Measurements from ENCODE around the gene FAM221A. TPM values are rescaled to one million over a fixed set of nuclear protein-coding genes. Genes with fewer than 3 reads are reported as not detected.
"Not testable (repeated sequence)": the region's sequence is repeated elsewhere in the genome, so short reads cannot be mapped to it uniquely, and the experiment has no call there.

Gene FAM221A
- total RNA-seq, 4 donors from 2014 or later, result 3.2 to 12.1 (median 7.5) TPM

DNA sequence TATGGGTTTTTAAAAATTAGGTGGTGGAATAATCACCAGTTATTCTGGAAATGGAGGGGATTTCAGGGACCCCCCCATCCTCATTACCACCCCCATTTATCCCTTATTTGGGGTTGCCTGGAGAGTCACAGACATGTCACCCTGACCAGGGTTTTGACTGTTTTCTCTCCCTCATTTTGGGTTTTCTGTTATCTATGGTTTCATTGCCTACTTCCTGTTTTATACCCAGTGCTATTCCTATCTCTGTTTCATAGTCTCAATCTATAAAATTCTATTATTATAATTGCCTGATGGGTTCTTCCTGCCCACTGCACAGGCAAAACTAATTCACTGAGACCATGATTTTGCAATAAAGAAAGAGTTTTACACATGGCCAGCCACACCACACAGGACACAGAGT is 15.9 kb upstream of the FAM221A start:
- ATAC-seq, result no peak
- peaks cover 0 to 2% (median 0%) of the 10 kb centered on the region in 3 donors for H3K9me3 ChIP-seq
- H3K36me3 ChIP-seq, result no peaks in the 10 kb centered on the region
- no peak for TF ChIP-seq POLR2AphosphoS5 (IDR thresholded peaks at IDR 0.05)
- TF ChIP-seq, protein P1, sequence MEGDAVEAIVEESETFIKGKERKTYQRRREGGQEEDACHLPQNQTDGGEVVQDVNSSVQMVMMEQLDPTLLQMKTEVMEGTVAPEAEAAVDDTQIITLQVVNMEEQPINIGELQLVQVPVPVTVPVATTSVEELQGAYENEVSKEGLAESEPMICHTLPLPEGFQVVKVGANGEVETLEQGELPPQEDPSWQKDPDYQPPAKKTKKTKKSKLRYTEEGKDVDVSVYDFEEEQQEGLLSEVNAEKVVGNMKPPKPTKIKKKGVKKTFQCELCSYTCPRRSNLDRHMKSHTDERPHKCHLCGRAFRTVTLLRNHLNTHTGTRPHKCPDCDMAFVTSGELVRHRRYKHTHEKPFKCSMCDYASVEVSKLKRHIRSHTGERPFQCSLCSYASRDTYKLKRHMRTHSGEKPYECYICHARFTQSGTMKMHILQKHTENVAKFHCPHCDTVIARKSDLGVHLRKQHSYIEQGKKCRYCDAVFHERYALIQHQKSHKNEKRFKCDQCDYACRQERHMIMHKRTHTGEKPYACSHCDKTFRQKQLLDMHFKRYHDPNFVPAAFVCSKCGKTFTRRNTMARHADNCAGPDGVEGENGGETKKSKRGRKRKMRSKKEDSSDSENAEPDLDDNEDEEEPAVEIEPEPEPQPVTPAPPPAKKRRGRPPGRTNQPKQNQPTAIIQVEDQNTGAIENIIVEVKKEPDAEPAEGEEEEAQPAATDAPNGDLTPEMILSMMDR (IDR thresholded peaks at IDR 0.05), result no peak
- no peak for TF ChIP-seq EP300 (IDR thresholded peaks at IDR 0.05)
- no peak for TF ChIP-seq POLR2A (IDR thresholded peaks at IDR 0.05)
- H3K4me1 ChIP-seq, result no peaks in the 10 kb centered on the region
- H3K27me3 ChIP-seq, result no peaks in the 10 kb centered on the region
- no peak overlapping the region for H3K27ac ChIP-seq
- H3K4me3 ChIP-seq, result no peak overlapping the region

DNA sequence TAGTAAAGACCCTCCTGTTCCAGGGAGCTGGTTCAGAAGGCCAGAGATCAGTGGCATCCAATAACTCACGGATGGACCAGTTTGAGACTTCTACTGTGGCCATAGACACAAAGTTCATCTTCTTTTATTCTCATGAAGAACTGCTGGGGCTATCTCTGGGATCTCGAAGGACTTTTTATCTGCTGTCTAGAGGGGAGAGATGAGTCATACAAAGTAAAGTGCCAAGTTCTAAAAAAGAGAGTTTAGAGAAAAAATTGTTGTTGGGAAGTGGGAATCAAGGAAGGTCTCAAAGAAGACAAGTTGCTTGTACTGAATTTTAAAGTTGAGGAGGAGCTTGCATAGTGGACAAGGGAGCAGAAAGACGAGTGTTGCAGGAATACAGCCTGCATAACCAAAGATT is 8.0 kb upstream of the FAM221A start:
- no peak for TF ChIP-seq EP300 (IDR thresholded peaks at IDR 0.05)
- no peak for TF ChIP-seq POLR2AphosphoS5 (IDR thresholded peaks at IDR 0.05)
- no peak for TF ChIP-seq POLR2A (IDR thresholded peaks at IDR 0.05)
- TF ChIP-seq, protein P1 (IDR thresholded peaks at IDR 0.05), result no peak
- no peaks in the 10 kb centered on the region for H3K27me3 ChIP-seq
- no peaks in the 10 kb centered on the region for H3K9me3 ChIP-seq
- H3K27ac ChIP-seq, result no peak overlapping the region
- no peak overlapping the region for H3K4me3 ChIP-seq
- no peak for ATAC-seq
- no peaks in the 10 kb centered on the region for H3K4me1 ChIP-seq
- H3K36me3 ChIP-seq, result no peaks in the 10 kb centered on the region
- WGBS, 2 donors (ENCODE audit: low coverage in 1 of 2), result 48 to 56% methylated on average over 2 to 3 of the region's 3 CpGs

DNA sequence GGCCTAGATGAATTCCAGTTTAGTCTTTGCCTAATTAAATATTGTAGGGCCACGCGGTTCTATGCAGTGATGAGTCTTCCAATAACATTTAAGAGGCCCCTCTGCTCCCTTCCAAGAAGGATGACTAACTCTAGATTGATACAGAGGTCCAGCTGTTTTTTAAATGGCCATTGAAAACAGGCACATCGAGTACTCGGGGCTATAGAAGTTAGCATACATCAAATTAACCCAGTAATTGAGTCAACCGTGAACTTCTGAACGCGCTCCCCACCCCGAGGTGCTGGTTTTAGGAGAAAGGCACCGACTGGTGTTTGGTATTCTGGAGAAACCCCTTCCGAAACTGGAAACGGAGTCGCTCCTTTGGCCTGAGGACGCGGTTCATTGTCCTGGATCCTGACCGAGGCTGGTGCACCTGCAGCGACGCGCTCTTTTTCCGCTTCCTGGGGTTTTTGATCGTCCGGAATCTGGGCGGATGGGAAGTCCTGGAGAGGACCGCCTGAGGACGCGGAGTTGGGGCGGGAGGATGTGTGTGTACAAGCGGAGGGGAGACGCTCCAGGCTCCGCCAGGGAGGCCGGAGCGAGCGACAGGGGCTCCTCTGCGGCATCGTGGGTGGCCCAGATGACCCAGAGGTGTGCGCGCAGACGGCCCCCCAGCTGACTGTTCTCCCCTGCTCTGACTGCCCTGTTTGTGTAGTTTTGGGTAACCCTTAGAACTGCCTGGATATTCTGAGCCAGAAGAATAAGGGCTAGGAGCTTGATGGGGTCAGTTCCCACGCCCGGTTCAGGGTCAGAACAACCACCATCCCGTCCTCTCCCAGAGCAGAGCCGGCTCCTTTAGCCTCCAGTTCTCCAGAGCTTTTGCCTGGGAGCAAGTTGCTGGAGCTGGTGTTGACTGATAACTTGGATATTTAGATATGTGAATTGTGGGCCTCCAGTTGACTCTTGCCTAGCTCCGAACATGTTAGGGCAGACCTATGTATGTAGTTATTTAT is 711 bp downstream of the FAM221A start:
- 3 to 12% methylated on average over 12 to 13 of the region's 42 CpGs for WGBS, 2 donors (ENCODE audit: low coverage in 1 of 2)
- TF ChIP-seq, protein P1 (IDR thresholded peaks at IDR 0.05), result no peak
- no peak for TF ChIP-seq POLR2A (IDR thresholded peaks at IDR 0.05)
- no peak for TF ChIP-seq EP300 (IDR thresholded peaks at IDR 0.05)
- no peak for TF ChIP-seq POLR2AphosphoS5 (IDR thresholded peaks at IDR 0.05)
- peak overlapping the region; percentile 88 to 95 (median 92) for H3K27ac ChIP-seq
- peaks cover 0 to 30% (median 0%) of the 10 kb centered on the region in 3 donors for H3K4me1 ChIP-seq
- ATAC-seq, result peak; percentile 58
- no peaks in the 10 kb centered on the region for H3K9me3 ChIP-seq
- H3K4me3 ChIP-seq, result peak overlapping the region; percentile 93 to 98
- no peaks in the 10 kb centered on the region for H3K27me3 ChIP-seq
- no peaks in the 10 kb centered on the region for H3K36me3 ChIP-seq

DNA sequence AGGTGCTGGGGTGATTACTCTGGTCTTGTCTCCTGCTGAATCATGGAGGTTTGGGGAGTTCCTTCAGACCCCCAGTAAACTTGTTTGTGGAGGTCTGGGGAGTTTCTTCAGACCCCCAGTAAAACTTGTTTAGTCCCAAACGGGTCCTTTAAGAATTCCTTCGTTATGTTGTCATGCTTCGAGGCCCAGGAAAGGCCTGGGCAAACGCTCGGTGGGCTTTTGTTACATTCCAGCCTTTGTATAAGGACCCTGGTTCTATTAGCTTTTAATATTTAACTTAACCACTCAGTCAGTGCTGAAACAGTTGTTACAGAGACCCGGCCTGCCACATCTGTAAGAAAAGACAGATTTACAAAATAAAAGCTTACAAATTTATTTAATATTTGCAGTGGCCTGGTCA is 4.0 kb downstream of the FAM221A start:
- 72 to 90% methylated on average over 5 to 6 of the region's 6 CpGs for WGBS, 2 donors (ENCODE audit: low coverage in 1 of 2)
- not testable (repeated sequence) for H3K27ac ChIP-seq

DNA sequence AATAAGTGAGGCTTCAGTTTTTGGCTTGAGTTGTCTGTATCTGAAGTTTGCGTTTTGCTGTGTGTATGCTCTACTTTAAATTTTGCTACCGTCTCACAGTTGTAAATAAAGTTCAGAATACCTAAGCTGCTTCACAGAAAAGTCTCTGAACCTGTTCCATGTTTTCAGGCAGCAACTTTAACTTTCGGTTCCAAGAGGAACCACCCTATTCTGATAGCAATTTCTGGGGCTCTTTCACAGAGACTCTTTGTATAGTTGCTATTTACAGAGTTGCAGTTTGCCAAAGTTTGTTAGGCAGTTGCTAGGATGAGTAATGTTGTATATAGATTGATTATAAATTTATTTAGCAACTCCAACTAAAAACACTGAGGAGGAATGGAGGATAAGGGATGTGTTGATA is 5.7 kb downstream of the FAM221A start:
- no peak for ATAC-seq
- Histone ChIP-seq H3K27me3 (no peaks in the 10 kb centered on the region), H3K9me3 (no peaks in the 10 kb centered on the region), H3K36me3 (peaks cover 0 to 29% of the 10 kb centered on the region in 2 donors), H3K4me3 (no peak overlapping the region), H3K4me1 (peaks cover 0 to 34% (median 0%) of the 10 kb centered on the region in 3 donors), H3K27ac (peak overlapping the region in 1 of 4 donors; percentile 41)
- WGBS, 2 donors (ENCODE audit: low coverage in 1 of 2), result 13 to 22% methylated on average over 3 of the region's 3 CpGs
- TF ChIP-seq, protein P1 (IDR thresholded peaks at IDR 0.05), result no peak
- TF ChIP-seq POLR2AphosphoS5 (IDR thresholded peaks at IDR 0.05) (no peak), EP300 (IDR thresholded peaks at IDR 0.05) (no peak), POLR2A (IDR thresholded peaks at IDR 0.05) (no peak)

More for the DNA sequence above, 4.0 kb downstream of the FAM221A start:
- not testable (repeated sequence) for ATAC-seq, H3K27me3 ChIP-seq, H3K4me3 ChIP-seq, H3K9me3 ChIP-seq
- H3K4me1 ChIP-seq, result peaks cover 0 to 41% (median 0%) of the 10 kb centered on the region in 3 donors
- H3K36me3 ChIP-seq, result peaks cover 0 to 14% of the 10 kb centered on the region in 2 donors
